H1 (cell line): ENCODE results near the gene CASZ1. TPM values are rescaled to one million over a fixed set of nuclear protein-coding genes. Genes with fewer than 3 reads are reported as not detected.

Source experiments
- ATF2 ChIP-seq: IDR thresholded peaks from 2 replicates; pipeline ENCODE4 v1.6.1; 2012; ENCODE audit warnings: low read length, inconsistent platforms
- BACH1 ChIP-seq: IDR thresholded peaks from 2 replicates; pipeline ENCODE4 v1.6.1; 2012; ENCODE audit warnings: low read length, improper control_type of control experiment
- GTF2F1 ChIP-seq: IDR thresholded peaks from 2 replicates; pipeline ENCODE4 v1.6.1; 2012; ENCODE audit warnings: low read depth, low read length, improper control_type of control experiment, borderline replicate concordance
- JUND ChIP-seq: IDR thresholded peaks from 2 replicates; pipeline ENCODE4 v1.6.1; 2011; ENCODE audit warnings: mild to moderate bottlenecking, improper control_type of control experiment, low read length
- MAX ChIP-seq: IDR thresholded peaks from 2 replicates; pipeline ENCODE4 v1.6.1; 2012; ENCODE audit warnings: inconsistent platforms
- NANOG ChIP-seq: IDR thresholded peaks from 2 replicates; pipeline ENCODE4 v1.6.1; 2011; ENCODE audit warnings: low read length, low read depth, mild to moderate bottlenecking, inconsistent platforms; ENCODE audit not compliant: insufficient read depth, poor library complexity, severe bottlenecking
- RBBP5 ChIP-seq: IDR thresholded peaks from 2 replicates; pipeline ENCODE4 v1.7.1; 2012; ENCODE audit warnings: low read depth, mild to moderate bottlenecking, inconsistent platforms, low read length, moderate library complexity, borderline replicate concordance
- RXRA ChIP-seq: IDR thresholded peaks from 2 replicates; pipeline ENCODE4 v1.6.1; 2011; ENCODE audit warnings: low read depth, mild to moderate bottlenecking, low read length, moderate library complexity; ENCODE audit not compliant: insufficient read depth
- SIX5 ChIP-seq: IDR thresholded peaks from 2 replicates; pipeline ENCODE4 v1.6.1; 2011; ENCODE audit warnings: mild to moderate bottlenecking, low read depth, low read length
- SRF ChIP-seq: IDR thresholded peaks from 2 replicates; pipeline ENCODE4 v1.6.1; 2011; ENCODE audit warnings: mild to moderate bottlenecking, low read depth, low read length, moderate library complexity
- polyA plus RNA-seq, 7 experiments: library from polyadenylated mRNA; depleted of rRNA in 3 of 7; stranded (reverse) in 5 of 7; unstranded in 2 of 7; fragments of >200 nt in 5 of 7; fragments of 200-250 nt in 2 of 7; gene quantifications; 1 replicate in 5 of 7; 2 replicates in 1 of 7; 4 replicates in 1 of 7; pipeline versions ENCODE4 v1.2.1 to v1.2.3, GENCODE V29; 2011 to 2013; ENCODE audit warnings: missing spikeins in 2 of 7, mixed read lengths in 2 of 7
- total RNA-seq: library from RNA; stranded (reverse); fragmentation: NEBNext Ultra II Directional; extraction: Animal tissue kit (Norgen Biotek cat#: 25700); gene quantifications from 2 replicates; pipeline ENCODE4 v1.2.1, GENCODE V29; 2021

The CASZ1 gene
- total and polyA plus RNA-seq, 2 of the 8 experiments (the other 6 are each of a cell fraction or from before 2014, with no cell fraction given): 4.4 to 7.7 TPM

GRCh38 chr1:10685808-10686403, 110.5 kb downstream of the CASZ1 start (continued):
- TF ChIP-seq NANOG: no peak
- TF ChIP-seq GTF2F1: no peak
- no peak for TF ChIP-seq MAX
- TF ChIP-seq SRF: no peak
- no peak for TF ChIP-seq BACH1
- no peak for TF ChIP-seq SIX5
- no peak for TF ChIP-seq ATF2
- TF ChIP-seq RXRA: no peak
- no peak for TF ChIP-seq JUND
- TF ChIP-seq RBBP5: no peak
